GM12801 (cell line): ENCODE data around the gene PHF21A.

Experiments
- CTCF ChIP-seq: IDR thresholded peaks from one replicate; pipeline ENCODE4 v1.5.1; 2011; ENCODE audit warnings: control low read depth; ENCODE audit not compliant: insufficient read length; ENCODE audit errors: extremely low read depth

Gene PHF21A

GRCh38 chr11:46120346-46121300, 631 bp downstream of the PHF21A start:
- TF ChIP-seq CTCF: no peak

- TF ChIP-seq CTCF: no peak
These were observed 1.7 kb downstream of the PHF21A start for GRCh38 chr11:46119352-46120216.

DNA sequence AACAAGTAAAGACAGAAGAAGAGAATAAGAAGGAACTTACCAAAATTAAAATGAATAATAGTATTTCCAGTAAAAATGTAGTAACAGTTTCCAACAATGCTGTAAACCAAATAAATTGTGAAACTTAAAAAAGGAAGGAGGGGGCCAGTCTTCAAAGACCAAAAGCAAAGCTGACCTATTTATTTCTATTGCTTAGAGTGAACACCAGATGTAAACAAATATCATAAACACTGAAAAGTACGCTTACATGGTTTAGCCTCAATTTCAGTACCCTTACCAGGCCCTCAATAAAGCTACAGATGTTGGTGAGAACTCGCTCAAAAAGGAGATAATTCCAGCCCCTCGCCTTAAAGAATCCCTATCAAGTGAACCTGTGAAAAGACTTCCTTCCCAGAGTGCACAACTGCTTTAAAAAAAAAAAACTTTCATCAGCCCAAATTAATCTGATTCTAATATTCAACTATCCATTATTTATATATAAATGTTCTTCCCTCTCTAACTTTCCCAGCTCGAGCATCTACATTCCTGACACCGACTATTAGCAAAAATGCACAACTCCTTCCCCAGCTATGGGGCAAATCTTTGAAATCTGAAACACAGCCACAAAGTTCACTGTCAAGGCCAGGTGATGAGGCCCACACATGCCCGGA, 2.4 kb downstream of the PHF21A start:
- no peak for TF ChIP-seq CTCF

GRCh38 chr11:46117842-46118241, 3.4 kb downstream of the PHF21A start:
- TF ChIP-seq CTCF: no peak

- TF ChIP-seq CTCF: no peak
These were observed 5.1 kb downstream of the PHF21A start for GRCh38 chr11:46116007-46116711.

- TF ChIP-seq CTCF: no peak
These were observed 6.3 kb downstream of the PHF21A start for GRCh38 chr11:46114961-46115360.

- TF ChIP-seq CTCF: no peak
These were observed 6.9 kb downstream of the PHF21A start for GRCh38 chr11:46114378-46114777.
